SH-SY5Y (cell line): ENCODE measurements around the gene CIPC.

Source experiments
- GATA2 ChIP-seq: IDR thresholded peaks from 2 replicates; pipeline ENCODE4 v1.6.1; 2011; ENCODE audit warnings: mild to moderate bottlenecking, low read depth, low read length
- GATA3 ChIP-seq: IDR thresholded peaks from 2 replicates; pipeline ENCODE4 v1.6.1; 2011; ENCODE audit warnings: low read depth, mild to moderate bottlenecking, low read length, moderate library complexity

- TF ChIP-seq GATA2 (no peak), GATA3 (no peak)
These were observed 33.4 kb upstream of the CIPC start for GRCh38 chr14:77064521-77065178.
